ENCODE data around the gene CPT1A.

CPT1A gene

DNA sequence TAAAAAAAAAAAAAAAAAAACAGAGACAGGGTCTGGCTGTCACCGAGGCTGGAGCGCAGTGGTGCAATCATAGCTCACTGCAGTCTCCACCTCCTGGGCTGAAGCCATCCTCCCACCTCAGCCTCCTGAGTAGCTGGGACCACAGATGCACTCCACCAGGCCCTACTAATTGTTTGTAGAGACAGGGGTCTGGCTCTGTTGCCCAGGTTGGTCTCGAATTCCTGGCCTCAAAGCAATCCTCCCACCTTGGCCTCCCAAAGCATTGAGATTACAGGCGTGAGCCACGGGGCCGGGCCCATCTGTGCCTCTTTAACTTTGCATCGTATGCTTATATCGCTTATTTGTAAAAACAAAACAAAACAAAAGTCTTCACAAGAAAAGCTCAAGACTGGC is 3.1 kb downstream of the CPT1A start:
- peaks cover 5% of the 10 kb centered on the region for H3K36me3 ChIP-seq (ENCODE audit: insufficient read depth, low read length)
- H3K4me1 ChIP-seq (ENCODE audit: insufficient read depth, low read length): peaks cover 64% of the 10 kb centered on the region
- peak overlapping the region; percentile 99 for H3K27ac ChIP-seq (ENCODE audit: low read depth, low read length)
- peak overlapping the region; percentile 25 to 81 for H3K4me3 ChIP-seq (ENCODE audit: low read depth in 1 of 2, low read length in 2 of 2)
- H3K9me3 ChIP-seq (ENCODE audit: low read length): no peaks in the 10 kb centered on the region
- peak overlapping the region; percentile 13 for H3K9ac ChIP-seq (ENCODE audit: low read length)
- no peaks in the 10 kb centered on the region for H3K27me3 ChIP-seq (ENCODE audit: control insufficient read depth in 1 of 2, insufficient read depth in 2 of 2, low read length in 2 of 2)

DNA sequence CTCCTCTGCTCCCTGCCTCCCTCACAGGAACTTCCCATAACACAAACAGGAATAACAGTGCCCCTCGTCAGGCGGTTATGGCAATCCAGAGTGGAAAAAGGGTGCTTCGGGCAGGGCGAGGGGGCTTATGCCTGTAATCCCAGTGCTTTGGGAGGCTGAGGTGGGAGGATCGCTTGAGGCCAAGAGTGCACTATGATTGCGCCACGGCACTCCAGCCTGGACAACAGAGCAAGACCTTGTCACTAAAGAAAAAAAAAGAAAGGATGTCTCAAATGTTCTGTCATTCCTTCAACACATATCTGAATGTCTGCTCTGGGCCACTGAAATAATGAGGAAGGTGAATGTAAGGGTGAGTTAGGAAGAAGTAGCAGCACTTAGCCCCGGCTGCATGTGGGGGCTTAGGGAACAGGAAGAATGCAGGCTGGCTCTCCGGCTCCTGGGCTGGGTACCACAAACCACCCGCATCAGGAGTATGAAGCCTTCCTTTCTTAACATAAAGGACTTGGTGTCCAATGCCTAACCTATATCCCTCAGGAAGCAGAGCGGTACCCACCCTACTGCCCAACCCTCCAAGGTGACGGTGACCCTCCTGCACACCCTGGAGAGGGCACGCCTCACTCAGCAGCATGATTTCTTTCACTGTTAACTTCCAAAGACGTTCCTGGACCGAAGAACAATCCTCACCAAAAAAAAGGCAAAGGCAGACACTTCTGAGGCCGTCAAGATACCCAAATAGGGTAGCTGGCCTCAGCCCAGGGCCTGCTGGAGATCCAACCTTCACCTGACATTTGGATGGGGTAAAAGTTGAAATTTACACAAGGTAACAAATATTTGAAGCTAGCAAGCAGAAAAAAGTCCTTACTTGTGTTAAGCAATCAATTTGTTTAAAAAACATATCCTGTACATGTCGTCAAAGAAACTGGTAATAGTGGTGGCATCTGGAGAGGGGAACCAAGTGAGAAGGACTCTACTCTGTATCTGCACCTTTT is 3.8 kb downstream of the CPT1A start:
- Histone ChIP-seq H3K27ac (ENCODE audit: low read depth, low read length) (peak overlapping the region; percentile 99), H3K4me3 (ENCODE audit: low read depth in 1 of 2, low read length in 2 of 2) (peak overlapping the region in 1 of 2 donors; percentile 81), H3K4me1 (ENCODE audit: insufficient read depth, low read length) (peaks cover 68% of the 10 kb centered on the region), H3K9ac (ENCODE audit: low read length) (peak overlapping the region; percentile 20), H3K9me3 (ENCODE audit: low read length) (no peaks in the 10 kb centered on the region), H3K27me3 (ENCODE audit: control insufficient read depth in 1 of 2, insufficient read depth in 2 of 2, low read length in 2 of 2) (no peaks in the 10 kb centered on the region), H3K36me3 (ENCODE audit: insufficient read depth, low read length) (peaks cover 5% of the 10 kb centered on the region)

DNA sequence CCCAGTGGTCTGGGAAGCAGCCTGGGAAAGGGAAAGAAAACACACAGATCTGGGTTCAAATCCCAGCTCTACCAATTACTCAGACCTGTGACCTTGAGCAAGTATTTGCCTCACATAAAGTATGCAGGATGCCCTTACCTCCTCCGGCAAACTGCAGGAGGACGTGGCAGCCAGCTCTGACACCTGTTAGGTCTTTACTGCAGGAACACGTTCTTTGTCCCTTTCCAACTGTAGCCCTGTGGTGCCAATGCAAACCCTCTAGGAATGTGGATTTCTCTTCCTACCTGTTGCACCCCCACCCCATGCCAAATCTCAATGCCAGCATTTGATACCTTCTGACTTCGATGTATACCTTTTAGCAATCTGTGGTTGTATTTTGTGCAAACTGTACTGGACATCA is 6.0 kb downstream of the CPT1A start:
- Histone ChIP-seq H3K36me3 (ENCODE audit: insufficient read depth, low read length) (peaks cover 6% of the 10 kb centered on the region), H3K27ac (ENCODE audit: low read depth, low read length) (peak overlapping the region; percentile 3), H3K4me1 (ENCODE audit: insufficient read depth, low read length) (peaks cover 83% of the 10 kb centered on the region), H3K27me3 (ENCODE audit: control insufficient read depth in 1 of 2, insufficient read depth in 2 of 2, low read length in 2 of 2) (no peaks in the 10 kb centered on the region), H3K9me3 (ENCODE audit: low read length) (no peaks in the 10 kb centered on the region), H3K9ac (ENCODE audit: low read length) (no peak overlapping the region), H3K4me3 (ENCODE audit: low read depth in 1 of 2, low read length in 2 of 2) (no peak overlapping the region)

DNA sequence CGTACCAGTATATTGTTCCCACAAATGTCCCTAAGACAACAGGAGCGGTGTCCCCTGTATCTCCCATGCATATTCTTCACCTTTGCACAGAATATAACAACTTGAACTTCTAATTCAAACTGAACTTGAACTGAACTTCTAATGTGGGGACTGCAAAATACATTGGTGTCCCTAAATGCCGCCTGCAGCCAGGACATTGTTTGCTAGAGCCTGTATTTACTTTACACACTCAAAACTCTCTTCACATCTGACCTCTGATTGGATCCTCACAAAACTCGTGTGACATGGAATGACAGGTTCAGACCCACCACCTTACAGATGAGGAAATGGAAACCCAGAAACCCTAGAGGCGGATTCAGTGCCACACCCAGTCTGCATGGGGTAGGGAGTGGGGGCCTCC is 6.4 kb downstream of the CPT1A start:
- Histone ChIP-seq H3K36me3 (ENCODE audit: insufficient read depth, low read length) (peaks cover 10% of the 10 kb centered on the region), H3K4me1 (ENCODE audit: insufficient read depth, low read length) (peaks cover 87% of the 10 kb centered on the region), H3K9ac (ENCODE audit: low read length) (no peak overlapping the region), H3K9me3 (ENCODE audit: low read length) (no peaks in the 10 kb centered on the region), H3K27ac (ENCODE audit: low read depth, low read length) (peak overlapping the region; percentile 3), H3K4me3 (ENCODE audit: low read depth in 1 of 2, low read length in 2 of 2) (no peak overlapping the region), H3K27me3 (ENCODE audit: control insufficient read depth in 1 of 2, insufficient read depth in 2 of 2, low read length in 2 of 2) (no peaks in the 10 kb centered on the region)

DNA sequence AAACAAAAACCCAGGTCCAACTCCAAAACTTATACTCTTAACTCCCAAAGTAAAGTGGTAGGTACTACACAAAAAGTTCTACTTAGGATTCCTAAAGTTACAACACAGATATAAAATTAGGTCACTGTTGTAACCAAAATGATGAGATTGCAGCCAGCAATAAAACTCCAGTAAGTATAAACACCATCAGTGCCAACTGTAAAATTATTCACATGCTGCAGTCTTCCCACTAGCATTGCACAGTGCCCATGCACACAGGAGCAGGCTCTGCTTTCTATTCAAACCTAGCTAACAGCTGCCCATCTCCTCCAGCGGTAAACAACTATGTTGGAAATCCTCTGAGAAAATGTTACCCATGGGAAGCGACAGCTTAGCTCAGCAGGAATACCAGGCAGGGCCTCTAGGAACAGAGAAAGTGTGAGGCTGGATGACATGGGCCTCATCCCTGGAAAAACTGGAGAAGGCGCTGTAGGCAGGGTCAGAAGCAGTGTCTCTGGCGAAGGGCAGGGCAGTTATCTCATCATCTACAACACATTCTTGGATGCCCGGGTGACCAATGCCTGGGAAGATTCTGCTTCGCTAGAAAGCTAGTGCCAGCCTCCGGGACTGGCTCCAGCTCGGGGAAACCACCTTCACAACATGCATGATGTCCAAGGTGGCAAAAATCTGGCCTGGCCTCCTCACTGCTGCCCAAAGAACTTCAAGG is 9.1 kb downstream of the CPT1A start:
- no peaks in the 10 kb centered on the region for H3K9me3 ChIP-seq (ENCODE audit: low read length)
- H3K27ac ChIP-seq (ENCODE audit: low read depth, low read length): peak overlapping the region; percentile 41
- H3K36me3 ChIP-seq (ENCODE audit: insufficient read depth, low read length): peaks cover 20% of the 10 kb centered on the region
- H3K4me3 ChIP-seq (ENCODE audit: low read depth in 1 of 2, low read length in 2 of 2): peak overlapping the region in 1 of 2 donors; percentile 6
- peaks cover 86% of the 10 kb centered on the region for H3K4me1 ChIP-seq (ENCODE audit: insufficient read depth, low read length)
- no peaks in the 10 kb centered on the region for H3K27me3 ChIP-seq (ENCODE audit: control insufficient read depth in 1 of 2, insufficient read depth in 2 of 2, low read length in 2 of 2)
- peak overlapping the region; percentile 9 for H3K9ac ChIP-seq (ENCODE audit: low read length)

DNA sequence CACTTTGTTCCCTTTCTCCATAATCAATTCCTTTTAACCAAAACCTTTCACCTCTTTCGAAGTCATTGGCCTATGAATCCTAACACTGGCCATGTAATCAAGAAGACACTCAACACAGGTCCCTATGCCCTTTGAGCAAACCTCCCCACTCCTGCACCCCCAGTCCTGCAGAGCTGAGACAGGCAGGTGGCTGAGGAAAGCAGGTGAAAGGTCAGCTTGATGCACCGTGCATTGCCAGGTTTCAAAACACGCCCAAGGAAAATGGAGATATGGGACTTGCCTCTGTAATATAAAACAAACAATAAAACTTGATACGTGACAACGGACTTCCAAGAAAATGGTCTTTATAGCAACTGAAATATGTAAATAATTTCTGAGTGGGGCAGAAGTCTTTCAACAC is 10.6 kb downstream of the CPT1A start:
- no peak overlapping the region for H3K27ac ChIP-seq (ENCODE audit: low read depth, low read length)
- peaks cover 16% of the 10 kb centered on the region for H3K36me3 ChIP-seq (ENCODE audit: insufficient read depth, low read length)
- peaks cover 73% of the 10 kb centered on the region for H3K4me1 ChIP-seq (ENCODE audit: insufficient read depth, low read length)
- no peaks in the 10 kb centered on the region for H3K9me3 ChIP-seq (ENCODE audit: low read length)
- H3K4me3 ChIP-seq (ENCODE audit: low read depth in 1 of 2, low read length in 2 of 2): no peak overlapping the region
- H3K9ac ChIP-seq (ENCODE audit: low read length): no peak overlapping the region
- H3K27me3 ChIP-seq (ENCODE audit: control insufficient read depth in 1 of 2, insufficient read depth in 2 of 2, low read length in 2 of 2): no peaks in the 10 kb centered on the region

DNA sequence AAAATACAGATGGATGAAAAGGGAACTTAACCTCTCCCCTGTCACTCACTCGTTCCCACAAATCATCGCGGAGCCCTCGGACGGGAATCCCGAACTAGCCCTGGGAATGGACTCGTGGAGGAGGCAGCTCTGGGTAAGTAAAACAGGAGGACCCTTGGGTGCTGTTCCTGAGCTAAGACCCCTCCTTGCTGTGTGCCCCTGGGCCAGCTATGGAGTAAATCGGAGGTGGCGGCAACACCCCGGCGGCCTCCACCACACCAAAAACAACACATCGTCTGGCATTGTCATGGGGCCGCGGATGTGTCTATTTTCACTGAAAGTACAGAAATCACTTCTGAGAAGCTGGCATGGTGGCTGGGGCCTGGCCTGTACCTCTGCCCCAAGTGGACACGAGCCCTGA is 12.1 kb downstream of the CPT1A start:
- Histone ChIP-seq H3K4me3 (ENCODE audit: low read depth in 1 of 2, low read length in 2 of 2) (no peak overlapping the region), H3K27me3 (ENCODE audit: control insufficient read depth in 1 of 2, insufficient read depth in 2 of 2, low read length in 2 of 2) (no peaks in the 10 kb centered on the region), H3K36me3 (ENCODE audit: insufficient read depth, low read length) (peaks cover 16% of the 10 kb centered on the region), H3K9ac (ENCODE audit: low read length) (no peak overlapping the region), H3K4me1 (ENCODE audit: insufficient read depth, low read length) (peaks cover 64% of the 10 kb centered on the region), H3K27ac (ENCODE audit: low read depth, low read length) (no peak overlapping the region), H3K9me3 (ENCODE audit: low read length) (no peaks in the 10 kb centered on the region)

DNA sequence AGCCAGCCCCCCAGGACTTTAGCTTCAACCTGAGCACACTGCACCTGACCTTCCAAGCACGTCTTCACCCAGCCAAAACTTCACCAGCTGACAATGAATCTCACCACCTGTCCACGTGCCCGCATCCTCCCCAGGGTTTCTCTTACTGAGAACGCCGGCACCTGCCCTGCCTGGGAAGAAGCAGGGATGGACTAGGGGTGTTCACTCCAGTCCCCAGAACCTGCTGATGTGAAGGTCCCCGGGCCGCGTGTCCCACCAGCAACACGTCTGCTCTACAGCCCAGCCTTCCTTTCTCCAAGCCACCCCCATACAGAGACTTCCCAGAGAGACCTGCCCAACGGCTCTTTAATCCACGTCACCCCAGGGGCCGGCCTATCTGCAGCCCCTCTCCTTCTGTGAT is 12.8 kb downstream of the CPT1A start:
- H3K4me3 ChIP-seq (ENCODE audit: low read depth in 1 of 2, low read length in 2 of 2): no peak overlapping the region
- no peaks in the 10 kb centered on the region for H3K27me3 ChIP-seq (ENCODE audit: control insufficient read depth in 1 of 2, insufficient read depth in 2 of 2, low read length in 2 of 2)
- peaks cover 16% of the 10 kb centered on the region for H3K36me3 ChIP-seq (ENCODE audit: insufficient read depth, low read length)
- H3K4me1 ChIP-seq (ENCODE audit: insufficient read depth, low read length): peaks cover 63% of the 10 kb centered on the region
- H3K9ac ChIP-seq (ENCODE audit: low read length): no peak overlapping the region
- H3K9me3 ChIP-seq (ENCODE audit: low read length): no peaks in the 10 kb centered on the region
- H3K27ac ChIP-seq (ENCODE audit: low read depth, low read length): peak overlapping the region; percentile 41

DNA sequence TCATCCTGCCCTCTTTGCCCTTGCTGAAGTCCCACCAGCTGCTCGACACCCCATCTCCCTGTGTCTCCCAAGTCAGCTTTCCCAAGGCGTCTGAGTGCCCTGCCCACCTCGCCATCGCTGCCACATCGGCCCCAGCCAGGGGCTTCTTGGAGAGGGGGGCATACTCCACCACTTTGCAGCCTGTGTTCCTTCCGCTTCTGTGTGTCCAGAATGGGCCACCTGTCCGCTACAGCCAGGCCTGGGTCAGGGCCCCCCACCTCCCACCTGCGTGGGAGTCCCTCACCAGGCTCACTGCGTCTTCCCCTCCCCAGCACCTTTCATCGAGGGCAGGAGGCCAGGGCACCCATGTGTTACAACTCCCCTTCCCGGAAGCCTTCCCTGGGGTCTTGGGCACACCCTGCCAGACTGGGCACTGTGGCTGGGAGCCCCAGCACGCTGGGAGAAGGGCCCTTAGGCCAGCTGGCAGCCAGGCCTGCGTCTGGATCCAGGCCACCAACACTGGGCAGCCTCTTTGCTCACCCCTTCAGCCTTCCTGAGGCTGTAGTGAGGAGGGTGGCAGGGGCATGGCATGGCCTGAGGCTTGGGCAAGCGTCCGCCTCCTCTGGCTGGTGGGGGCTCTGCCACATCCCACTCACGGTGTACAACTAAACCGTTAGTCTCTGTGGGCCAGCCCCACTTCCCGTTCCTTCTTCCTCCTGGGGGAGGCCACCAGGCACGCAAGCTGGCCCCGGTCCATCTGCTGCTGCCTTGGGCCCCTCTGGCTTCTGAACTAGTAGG is 13.4 kb downstream of the CPT1A start:
- H3K4me1 ChIP-seq (ENCODE audit: insufficient read depth, low read length): peaks cover 57% of the 10 kb centered on the region
- no peaks in the 10 kb centered on the region for H3K27me3 ChIP-seq (ENCODE audit: control insufficient read depth in 1 of 2, insufficient read depth in 2 of 2, low read length in 2 of 2)
- H3K27ac ChIP-seq (ENCODE audit: low read depth, low read length): peak overlapping the region; percentile 41
- no peak overlapping the region for H3K4me3 ChIP-seq (ENCODE audit: low read depth in 1 of 2, low read length in 2 of 2)
- no peak overlapping the region for H3K9ac ChIP-seq (ENCODE audit: low read length)
- peaks cover 16% of the 10 kb centered on the region for H3K36me3 ChIP-seq (ENCODE audit: insufficient read depth, low read length)
- no peaks in the 10 kb centered on the region for H3K9me3 ChIP-seq (ENCODE audit: low read length)

DNA sequence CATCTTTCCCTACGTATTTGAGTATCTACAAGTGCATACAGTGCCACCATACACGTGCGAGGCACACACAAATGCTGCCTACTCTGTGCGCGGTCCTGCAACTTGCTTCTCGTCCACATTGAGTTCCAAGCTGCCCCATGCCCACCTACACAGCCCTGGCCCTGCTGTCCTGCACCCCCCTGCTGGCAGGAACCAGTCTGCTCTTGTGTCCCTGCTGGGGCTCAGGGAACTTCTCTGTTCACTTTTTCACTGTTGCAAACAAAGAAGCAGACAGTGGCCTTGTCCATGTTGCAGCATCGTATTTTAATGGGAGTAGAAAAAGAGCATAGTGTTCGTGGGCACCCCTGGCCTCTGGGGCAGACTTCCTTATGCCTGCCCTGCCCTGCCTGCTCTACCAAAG is 14.0 kb downstream of the CPT1A start:
- Histone ChIP-seq H3K27me3 (ENCODE audit: control insufficient read depth in 1 of 2, insufficient read depth in 2 of 2, low read length in 2 of 2) (no peaks in the 10 kb centered on the region), H3K9me3 (ENCODE audit: low read length) (no peaks in the 10 kb centered on the region), H3K4me1 (ENCODE audit: insufficient read depth, low read length) (peaks cover 51% of the 10 kb centered on the region), H3K9ac (ENCODE audit: low read length) (no peak overlapping the region), H3K36me3 (ENCODE audit: insufficient read depth, low read length) (peaks cover 16% of the 10 kb centered on the region), H3K27ac (ENCODE audit: low read depth, low read length) (peak overlapping the region; percentile 41), H3K4me3 (ENCODE audit: low read depth in 1 of 2, low read length in 2 of 2) (no peak overlapping the region)

DNA sequence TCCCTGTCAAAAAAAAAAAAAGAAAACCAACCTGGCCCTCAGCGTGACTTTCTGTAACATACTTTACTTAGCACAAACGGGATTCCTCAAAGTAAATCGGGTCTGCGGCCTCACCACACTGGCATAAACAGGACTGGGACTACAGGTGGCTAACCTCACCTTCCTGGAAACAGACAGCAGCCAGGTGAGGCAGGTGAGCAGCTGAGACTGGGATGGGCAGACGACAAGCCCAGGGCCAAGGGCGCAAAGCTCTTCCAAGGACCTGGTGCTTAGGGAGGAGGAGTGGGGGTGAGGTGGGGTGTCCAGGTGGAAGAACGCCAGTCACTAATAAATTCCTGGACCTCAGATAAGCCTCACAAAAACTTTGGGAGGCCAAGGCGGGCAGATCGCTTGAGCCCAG is 15.0 kb downstream of the CPT1A start:
- no peak overlapping the region for H3K9ac ChIP-seq (ENCODE audit: low read length)
- peaks cover 41% of the 10 kb centered on the region for H3K4me1 ChIP-seq (ENCODE audit: insufficient read depth, low read length)
- no peak overlapping the region for H3K4me3 ChIP-seq (ENCODE audit: low read depth in 1 of 2, low read length in 2 of 2)
- no peaks in the 10 kb centered on the region for H3K9me3 ChIP-seq (ENCODE audit: low read length)
- H3K36me3 ChIP-seq (ENCODE audit: insufficient read depth, low read length): peaks cover 16% of the 10 kb centered on the region
- H3K27me3 ChIP-seq (ENCODE audit: control insufficient read depth in 1 of 2, insufficient read depth in 2 of 2, low read length in 2 of 2): no peaks in the 10 kb centered on the region
- H3K27ac ChIP-seq (ENCODE audit: low read depth, low read length): no peak overlapping the region

Measured in muscle layer of colon (tissue), 2 donors.